HG03095 (cell line): ENCODE measurements around the gene KCNJ13.

Experiments used
- ATAC-seq: cut with Tn5 transposase; IDR thresholded peaks from one replicate; pipeline ENCODE4 v1.9.1; 2021; ENCODE audit warnings: moderate library complexity; ENCODE audit not compliant: unreplicated experiment

KCNJ13 gene

GRCh38 chr2:232776435-232776834 is at the start of gene KCNJ13:
TSS of gene KCNJ13 (minus strand) at chr2:232776565. CDS start at chr2:232771362, 5,203 bp downstream.
- ATAC-seq, result no peak

DNA sequence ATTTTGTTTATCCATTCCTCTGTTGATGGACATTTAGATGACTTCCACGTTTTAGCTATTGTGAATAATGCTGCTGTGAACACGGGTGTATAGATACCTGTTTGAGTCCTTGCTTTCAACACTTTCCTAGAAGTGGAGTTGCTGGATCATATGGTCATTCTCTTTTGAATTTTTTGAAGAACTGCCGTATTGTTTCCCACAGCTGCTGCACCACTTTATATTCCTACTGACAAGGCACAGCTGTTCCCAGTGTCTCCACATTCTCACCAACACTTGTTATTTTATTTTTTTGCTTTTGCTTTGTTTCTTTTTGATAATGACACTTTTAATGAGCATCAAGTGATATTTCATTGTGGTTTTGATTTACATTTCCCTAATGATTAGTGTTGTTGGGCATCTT is 41.4 kb upstream of the KCNJ13 start:
- no peak for ATAC-seq

- ATAC-seq, result no peak
Observed at GRCh38 chr2:232816657-232817056, 40.3 kb upstream of the KCNJ13 start.

- no peak for ATAC-seq
Observed at GRCh38 chr2:232815569-232815968, 39.2 kb upstream of the KCNJ13 start.

DNA sequence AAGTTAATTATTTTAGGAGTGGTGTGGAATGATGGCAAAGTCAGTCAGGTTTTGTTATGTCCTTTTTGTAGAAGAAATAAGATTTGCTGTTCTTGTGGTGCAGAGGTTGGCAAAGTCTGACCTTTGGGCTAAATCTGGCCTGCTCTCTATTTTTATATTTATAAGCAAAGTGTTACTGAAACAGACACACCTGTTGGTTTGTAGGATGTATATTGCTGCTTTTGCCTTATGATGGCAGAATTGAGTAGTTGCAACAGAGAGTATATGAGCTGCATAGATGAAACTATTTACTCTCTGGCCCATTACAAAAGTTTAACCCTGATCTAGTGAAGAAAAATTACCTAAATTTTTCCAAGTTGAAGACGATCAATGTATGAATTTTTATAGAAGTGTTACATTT is 34.1 kb upstream of the KCNJ13 start:
- no peak for ATAC-seq

DNA sequence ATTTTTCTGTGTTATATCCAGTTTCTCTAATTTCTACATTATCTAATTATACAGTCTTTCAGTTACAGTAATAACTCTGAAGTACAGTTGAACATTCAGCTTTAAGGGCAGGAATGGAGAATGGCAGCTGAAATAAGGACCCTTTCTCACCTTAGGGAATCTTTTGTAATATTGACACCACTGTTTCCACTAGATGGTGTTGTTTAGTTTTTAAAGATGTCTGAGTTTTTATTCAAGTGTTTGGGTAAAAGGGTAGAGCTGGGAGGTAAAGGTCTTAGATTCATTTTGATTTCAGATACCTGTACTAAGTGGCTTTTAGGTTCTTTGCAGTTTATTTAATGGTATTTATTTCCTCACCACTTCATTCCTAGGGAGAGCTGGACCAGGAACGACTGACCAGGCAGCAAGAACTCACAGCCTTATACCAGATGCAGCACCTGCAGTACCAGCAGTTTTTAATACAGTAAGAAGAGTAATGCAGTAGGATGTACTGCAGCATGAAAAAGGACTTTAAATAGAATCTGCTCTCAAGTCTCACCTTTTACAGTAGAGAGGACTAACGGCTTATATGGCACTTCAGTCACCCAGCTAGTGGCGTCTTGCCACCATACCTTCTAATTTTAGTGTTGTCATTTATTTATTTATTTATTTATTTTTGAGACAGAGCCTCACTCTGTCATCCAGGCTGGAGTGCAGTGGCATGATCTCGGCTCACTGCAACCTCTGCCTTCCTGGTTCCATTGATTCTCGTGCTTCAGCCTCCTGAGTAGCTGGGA is 33.2 kb upstream of the KCNJ13 start:
- ATAC-seq, result no peak

- no peak for ATAC-seq
Observed at GRCh38 chr2:232802091-232802490, 25.7 kb upstream of the KCNJ13 start.

GRCh38 chr2:232800166-232800565 is 23.8 kb upstream of the KCNJ13 start:
- no peak for ATAC-seq

DNA sequence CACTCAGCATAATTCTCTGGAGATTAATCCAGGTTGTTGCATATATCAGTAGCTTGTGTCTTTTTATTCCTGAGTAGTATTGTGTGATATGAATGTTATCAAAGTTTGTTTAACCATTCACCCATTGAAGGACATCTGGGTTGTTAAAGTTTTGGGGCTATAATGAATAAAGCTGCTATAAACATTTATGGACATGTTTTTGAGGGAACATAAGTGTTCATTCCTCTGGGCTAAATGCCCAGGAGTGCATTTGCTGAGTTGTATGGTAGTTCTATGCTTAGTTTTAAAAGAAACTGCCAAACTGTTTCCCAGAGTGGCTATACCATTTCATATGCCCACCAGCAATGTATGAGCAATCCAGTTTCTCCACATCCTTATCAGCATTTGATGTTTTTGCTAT is 21.8 kb upstream of the KCNJ13 start:
- ATAC-seq, result no peak

DNA sequence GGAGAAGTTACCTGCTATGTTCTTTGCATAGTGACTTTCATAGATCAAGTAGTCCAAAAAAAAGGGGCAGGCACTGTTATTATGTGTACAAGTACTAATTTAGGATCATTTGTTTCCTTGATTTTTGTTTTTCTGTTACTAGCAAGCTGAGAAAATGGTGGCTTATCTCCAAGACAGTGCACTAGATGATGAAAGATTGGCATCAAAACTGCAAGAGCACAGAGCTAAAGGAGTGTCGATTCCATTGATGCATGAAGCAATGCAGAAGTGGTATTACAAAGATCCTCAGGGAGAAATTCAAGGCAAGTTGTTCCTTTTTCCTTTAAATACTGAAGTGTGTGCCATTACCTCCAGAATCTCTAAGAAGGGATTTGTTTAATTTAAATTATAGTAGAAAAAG is 19.6 kb upstream of the KCNJ13 start:
- ATAC-seq, result no peak

DNA sequence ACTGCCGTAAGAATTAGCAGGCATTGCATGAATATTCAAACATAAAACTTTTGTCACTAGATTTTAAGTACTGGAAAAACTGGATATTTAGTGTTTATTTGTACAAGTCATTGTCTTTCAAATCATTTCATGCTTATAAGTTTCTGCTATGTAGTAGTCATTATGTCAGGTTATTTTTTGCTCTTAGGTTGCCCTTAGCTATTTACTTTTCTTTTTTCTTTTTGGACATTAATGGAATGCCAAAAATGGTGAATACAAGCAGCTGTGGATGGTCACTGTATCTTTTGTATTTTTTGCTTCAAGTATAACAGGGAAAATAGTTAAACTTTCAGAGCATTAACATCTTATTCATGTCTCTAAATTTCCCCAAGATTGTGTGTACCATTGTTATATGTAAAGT is 18.6 kb upstream of the KCNJ13 start:
- ATAC-seq, result no peak

GRCh38 chr2:232793271-232793670 is 16.9 kb upstream of the KCNJ13 start:
- no peak for ATAC-seq

DNA sequence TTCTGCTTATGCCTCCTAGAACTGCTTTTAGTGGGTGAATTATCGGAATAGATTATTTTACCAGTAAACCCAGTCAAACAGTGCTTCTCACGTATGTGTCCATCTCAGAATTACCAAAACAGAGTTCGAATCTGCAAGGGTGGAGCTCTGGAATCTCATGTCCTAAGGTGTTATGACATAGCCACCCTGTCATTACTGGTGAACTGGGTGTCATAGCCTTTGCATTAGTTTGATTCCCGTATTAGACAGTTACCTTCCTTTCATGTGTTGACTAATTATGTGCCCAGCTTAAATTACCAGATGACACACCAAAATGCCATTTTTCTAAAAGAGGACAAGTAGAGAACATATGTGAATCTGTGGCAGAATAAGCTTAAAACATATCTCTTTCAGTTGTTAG is 15.2 kb upstream of the KCNJ13 start:
- ATAC-seq, result no peak

- no peak for ATAC-seq
Observed at GRCh38 chr2:232789082-232789481, 12.7 kb upstream of the KCNJ13 start.

GRCh38 chr2:232787806-232788205 is 11.4 kb upstream of the KCNJ13 start:
- no peak for ATAC-seq

DNA sequence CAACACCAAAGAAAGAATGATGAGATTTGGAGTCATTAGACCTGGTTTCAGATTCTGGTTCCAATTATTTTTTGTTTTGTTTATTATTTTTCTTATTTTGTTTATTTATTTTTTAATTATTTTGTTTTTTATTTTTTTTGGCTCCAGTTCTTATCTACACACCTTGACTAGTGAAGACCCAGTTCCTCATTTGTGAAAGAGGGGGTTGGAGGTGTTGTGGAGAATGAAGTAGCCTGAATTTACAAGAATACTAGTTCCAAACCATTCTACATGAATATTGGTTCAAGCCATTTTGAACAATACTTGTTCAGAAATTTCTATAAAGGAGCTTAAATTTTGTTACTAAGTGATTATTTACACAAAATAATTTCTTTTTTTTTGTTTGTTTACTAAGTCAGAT is 6.9 kb upstream of the KCNJ13 start:
- no peak for ATAC-seq

- peak; percentile 93 for ATAC-seq
Observed at GRCh38 chr2:232781765-232782164, 5.4 kb upstream of the KCNJ13 start.

DNA sequence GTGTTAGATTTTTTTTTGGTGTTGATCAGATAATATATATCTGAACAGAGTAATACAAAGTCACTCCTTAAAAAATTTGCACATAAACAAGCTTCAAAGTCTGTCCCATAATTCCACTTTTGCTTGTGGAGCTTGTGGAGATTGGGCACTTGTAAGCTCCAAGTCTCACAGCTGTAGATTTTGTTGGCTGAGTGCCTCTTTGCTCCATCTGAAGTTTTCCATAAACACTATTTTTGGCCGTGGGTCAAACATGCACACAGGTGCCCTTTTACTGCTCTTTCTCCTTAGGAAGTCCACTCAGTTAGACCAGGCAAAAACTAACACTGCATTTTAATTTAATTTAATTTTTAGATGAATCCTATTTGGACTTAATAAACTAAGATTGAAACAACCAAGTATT is 3.6 kb upstream of the KCNJ13 start:
- no peak for ATAC-seq

DNA sequence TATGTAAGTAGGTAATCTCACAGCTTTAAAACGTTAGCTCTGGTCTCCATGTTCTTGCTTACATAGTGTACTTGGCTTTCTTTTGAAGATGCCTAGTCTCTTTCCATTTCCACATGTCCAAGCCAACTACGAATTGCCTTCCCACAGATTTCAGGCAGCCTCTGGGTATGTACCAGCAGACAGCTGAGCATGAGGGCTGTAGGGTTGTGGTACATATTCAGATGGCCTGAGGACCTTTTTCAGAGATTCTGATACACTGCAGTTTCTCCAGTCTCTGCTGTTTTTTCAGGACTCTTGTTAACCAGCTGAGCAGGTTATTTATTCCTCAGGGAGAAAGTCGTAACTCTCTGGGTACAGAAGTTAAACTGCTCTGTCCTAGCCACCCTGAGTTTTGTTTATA is 3.1 kb upstream of the KCNJ13 start:
- ATAC-seq, result no peak

GRCh38 chr2:232777276-232777675 is 911 bp upstream of the KCNJ13 start:
- no peak for ATAC-seq

DNA sequence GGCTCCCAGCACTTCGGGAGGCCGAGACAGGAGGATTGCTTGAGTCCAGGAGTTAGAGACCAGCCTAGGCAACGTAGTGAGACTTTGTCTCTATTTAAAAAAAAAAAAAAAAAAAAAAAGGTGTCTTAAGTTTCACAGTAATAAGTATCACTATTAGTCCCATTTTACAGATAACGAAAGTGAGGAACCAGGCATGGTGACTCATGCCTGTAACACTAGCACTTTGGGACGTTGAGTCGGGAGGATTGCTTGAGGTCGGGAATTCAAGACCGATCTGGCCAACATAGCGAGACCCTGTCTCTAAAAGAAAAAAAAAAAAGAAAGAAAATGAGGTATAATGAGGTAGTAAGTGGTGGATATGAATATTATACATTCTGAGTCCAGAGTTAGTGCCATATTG is 2.5 kb downstream of the KCNJ13 start:
- no peak for ATAC-seq

GRCh38 chr2:232772531-232772930 is 3.8 kb downstream of the KCNJ13 start:
- peak; percentile 54 for ATAC-seq

DNA sequence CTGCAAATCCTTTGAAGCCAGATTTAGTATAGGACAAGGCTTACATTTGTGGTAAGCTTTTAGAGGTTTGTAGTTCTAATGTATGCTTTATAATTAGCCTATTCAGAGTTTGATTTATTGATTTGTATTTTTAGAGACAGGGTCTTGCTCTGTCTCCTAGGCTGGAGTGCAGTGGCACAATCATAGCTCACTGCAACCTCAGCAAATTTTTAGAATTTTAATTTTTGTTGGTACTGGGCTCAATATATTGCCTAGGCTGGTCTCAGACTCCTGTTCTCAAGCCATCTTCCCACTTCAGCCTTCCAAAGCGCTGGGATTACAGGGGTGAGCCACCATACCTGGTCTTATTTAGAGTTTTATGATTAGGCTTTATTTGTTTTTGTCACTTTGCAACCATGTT is 4.5 kb downstream of the KCNJ13 start:
- ATAC-seq, result no peak
